GM18505 (cell line): ENCODE measurements around the gene ABI3BP.

Experiments
- ATAC-seq: cut with Tn5 transposase; IDR thresholded peaks from one replicate; pipeline ENCODE4 v1.9.1; 2021; ENCODE audit not compliant: unreplicated experiment
- POLR2A ChIP-seq: IDR thresholded peaks from 4 replicates; pipeline ENCODE4 v1.6.1; 2011; ENCODE audit warnings: borderline replicate concordance; ENCODE audit not compliant: insufficient read depth, insufficient read length; ENCODE audit errors: extremely low read depth

Gene ABI3BP

GRCh38 chr3:100882571-100882984 is 110.6 kb downstream of the ABI3BP start:
- TF ChIP-seq POLR2A = no peak
- ATAC-seq = no peak

GRCh38 chr3:100880845-100881244 is 112.4 kb downstream of the ABI3BP start:
- ATAC-seq = no peak
- TF ChIP-seq POLR2A = no peak

GRCh38 chr3:100880072-100880471 is 113.1 kb downstream of the ABI3BP start:
- no peak for ATAC-seq
- no peak for TF ChIP-seq POLR2A

- no peak for ATAC-seq
Measured at GRCh38 chr3:100879195-100879810, 113.9 kb downstream of the ABI3BP start.

GRCh38 chr3:100877286-100877685 is 115.9 kb downstream of the ABI3BP start:
- no peak for TF ChIP-seq POLR2A

More at GRCh38 chr3:100879195-100879810, 113.9 kb downstream of the ABI3BP start:
- no peak for TF ChIP-seq POLR2A

GRCh38 chr3:100875239-100875638 is 118.0 kb downstream of the ABI3BP start:
- no peak for ATAC-seq
- TF ChIP-seq POLR2A = no peak

More at GRCh38 chr3:100877286-100877685, 115.9 kb downstream of the ABI3BP start:
- ATAC-seq = no peak

GRCh38 chr3:100873611-100874010 is 119.6 kb downstream of the ABI3BP start:
- ATAC-seq = no peak
- TF ChIP-seq POLR2A = no peak

GRCh38 chr3:100871306-100871705 is 121.9 kb downstream of the ABI3BP start:
- no peak for ATAC-seq
- no peak for TF ChIP-seq POLR2A

- no peak for ATAC-seq
- TF ChIP-seq POLR2A = no peak
Measured at GRCh38 chr3:100869787-100870186, 123.4 kb downstream of the ABI3BP start.

- TF ChIP-seq POLR2A = no peak
- ATAC-seq = no peak
Measured at GRCh38 chr3:100868894-100869293, 124.3 kb downstream of the ABI3BP start.

GRCh38 chr3:100868096-100868495 is 125.1 kb downstream of the ABI3BP start:
- TF ChIP-seq POLR2A = no peak
- ATAC-seq = no peak

- TF ChIP-seq POLR2A = no peak
- ATAC-seq = no peak
Measured at GRCh38 chr3:100865442-100865841, 127.8 kb downstream of the ABI3BP start.

- TF ChIP-seq POLR2A = no peak
- no peak for ATAC-seq
Measured at GRCh38 chr3:100864471-100865250, 128.6 kb downstream of the ABI3BP start.

GRCh38 chr3:100857863-100858262 is 135.4 kb downstream of the ABI3BP start:
- ATAC-seq = no peak
- TF ChIP-seq POLR2A = no peak

- ATAC-seq = no peak
- no peak for TF ChIP-seq POLR2A
Measured at GRCh38 chr3:100856821-100857220, 136.4 kb downstream of the ABI3BP start.

GRCh38 chr3:100852840-100853239 is 140.4 kb downstream of the ABI3BP start:
- no peak for TF ChIP-seq POLR2A
- ATAC-seq = no peak
